Ectodermal cell (in vitro differentiated cells): ENCODE data around the gene GDF15.

Experiments used
- H3K27ac ChIP-seq: 2 replicates; pipeline ENCODE4 v1.7.0; 2013; ENCODE audit warnings: mild to moderate bottlenecking, low read depth, low read length; ENCODE audit not compliant: insufficient read depth, poor library complexity, severe bottlenecking
- H3K27me3 ChIP-seq: 2 replicates; pipeline ENCODE4 v1.7.0; 2013; ENCODE audit warnings: mild to moderate bottlenecking, low read length; ENCODE audit not compliant: insufficient read depth, control insufficient read depth, poor library complexity, severe bottlenecking
- H3K36me3 ChIP-seq: one replicate; pipeline ENCODE4 v1.7.0; 2013; ENCODE audit warnings: low read length; ENCODE audit not compliant: control insufficient read depth, insufficient read depth
- H3K4me1 ChIP-seq: one replicate; pipeline ENCODE4 v1.7.0; 2013; ENCODE audit warnings: low read length; ENCODE audit not compliant: control insufficient read depth, insufficient read depth
- H3K4me3 ChIP-seq: 2 replicates; pipeline ENCODE4 v1.7.0; 2013; ENCODE audit warnings: low read depth, low read length, control low read depth; ENCODE audit not compliant: insufficient read depth
- H3K9me3 ChIP-seq: 2 replicates; pipeline ENCODE4 v1.7.0; 2013; ENCODE audit warnings: mild to moderate bottlenecking, low read length, moderate library complexity; ENCODE audit not compliant: control insufficient read depth
- WGBS, 2 experiments: methylation state at CpG; one replicate each; pipeline ENCODE4 v1.1.7; 2013; ENCODE audit warnings: missing lambda C conversion rate in 2 of 2; 5-methylcytosine and 5-hydroxymethylcytosine counted together

Gene GDF15

DNA sequence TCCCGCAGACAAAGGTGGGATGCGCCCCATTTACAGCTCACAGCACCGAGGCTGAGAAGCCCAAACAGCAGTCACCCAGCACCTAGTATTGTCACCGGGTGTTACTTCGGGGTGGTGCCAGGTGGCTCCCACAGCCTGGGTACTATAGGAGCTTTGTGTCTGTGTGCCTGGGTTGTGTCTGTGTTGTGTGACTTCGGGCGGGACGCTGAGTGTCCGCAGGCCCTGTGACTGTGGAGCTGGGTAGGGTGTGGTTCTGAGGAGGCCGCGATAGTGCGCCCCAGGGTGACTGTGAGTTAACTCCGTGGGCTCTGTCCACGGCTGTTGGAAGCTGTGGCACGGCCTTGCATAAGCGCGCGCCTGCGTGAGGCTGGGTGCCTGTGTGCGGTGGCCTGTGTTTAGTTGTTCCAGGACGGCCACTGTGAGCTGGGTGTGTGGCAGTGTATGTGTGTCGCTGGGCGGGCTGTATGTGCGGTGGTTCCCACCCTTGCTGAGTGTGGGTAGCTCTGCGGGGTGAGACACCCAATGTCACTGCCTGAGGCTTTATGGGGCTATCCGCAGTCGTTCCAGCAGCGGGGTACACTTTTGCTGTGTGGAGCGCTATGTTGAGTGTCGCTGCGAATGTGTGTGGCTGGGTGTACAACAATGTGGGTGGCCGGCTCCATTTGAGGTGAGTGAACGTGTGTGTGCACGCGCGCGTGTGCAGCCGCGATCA lies 32.7 kb downstream of the GDF15 start:
- peak overlapping the region; percentile 60 for H3K4me3 ChIP-seq
- H3K9me3 ChIP-seq: no peaks in the 10 kb centered on the region
- 35 to 37% methylated on average over 39 of the region's 39 CpGs for WGBS, 2 experiments
- peaks cover 28% of the 10 kb centered on the region for H3K4me1 ChIP-seq
- H3K27ac ChIP-seq: no peak overlapping the region
- no peaks in the 10 kb centered on the region for H3K36me3 ChIP-seq
- H3K27me3 ChIP-seq: peaks cover 26% of the 10 kb centered on the region

DNA sequence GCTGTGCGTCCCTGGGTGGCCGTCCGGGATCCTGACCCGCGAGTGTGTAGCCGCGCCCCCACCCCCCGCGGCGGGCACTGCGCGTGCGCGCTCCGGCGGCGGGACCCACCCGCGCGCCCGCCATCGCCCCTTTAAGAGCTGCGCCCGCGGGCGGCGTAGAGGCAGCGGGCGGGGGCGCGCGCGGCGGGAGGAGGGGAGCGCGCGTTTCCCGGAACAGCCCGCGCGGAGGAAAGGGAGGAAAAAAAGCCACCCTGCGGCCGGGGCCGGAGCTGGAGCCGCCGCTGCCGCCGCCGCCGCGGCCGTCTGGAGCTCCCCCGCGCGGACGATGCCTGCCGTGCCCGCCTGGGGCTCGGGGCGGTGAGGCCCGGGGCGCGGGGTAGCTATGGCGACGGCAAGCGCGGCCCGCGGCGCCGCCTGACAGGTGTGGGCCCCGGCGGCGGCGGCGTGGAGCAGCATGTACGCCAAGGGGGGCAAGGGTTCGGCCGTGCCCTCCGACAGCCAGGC lies 33.3 kb downstream of the GDF15 start, which contains the start of gene SSBP4:
TSS of gene SSBP4 (plus strand) at position 204 of the 504 bp plus-strand sequence. CDS start at position 455, 251 bp downstream.
- WGBS, 2 experiments: 0 to 1% methylated on average over 80 of the region's 80 CpGs
- H3K27ac ChIP-seq: no peak within 1 kb of the TSS
- peak within 1 kb of the TSS; percentile 60 for H3K4me3 ChIP-seq

DNA sequence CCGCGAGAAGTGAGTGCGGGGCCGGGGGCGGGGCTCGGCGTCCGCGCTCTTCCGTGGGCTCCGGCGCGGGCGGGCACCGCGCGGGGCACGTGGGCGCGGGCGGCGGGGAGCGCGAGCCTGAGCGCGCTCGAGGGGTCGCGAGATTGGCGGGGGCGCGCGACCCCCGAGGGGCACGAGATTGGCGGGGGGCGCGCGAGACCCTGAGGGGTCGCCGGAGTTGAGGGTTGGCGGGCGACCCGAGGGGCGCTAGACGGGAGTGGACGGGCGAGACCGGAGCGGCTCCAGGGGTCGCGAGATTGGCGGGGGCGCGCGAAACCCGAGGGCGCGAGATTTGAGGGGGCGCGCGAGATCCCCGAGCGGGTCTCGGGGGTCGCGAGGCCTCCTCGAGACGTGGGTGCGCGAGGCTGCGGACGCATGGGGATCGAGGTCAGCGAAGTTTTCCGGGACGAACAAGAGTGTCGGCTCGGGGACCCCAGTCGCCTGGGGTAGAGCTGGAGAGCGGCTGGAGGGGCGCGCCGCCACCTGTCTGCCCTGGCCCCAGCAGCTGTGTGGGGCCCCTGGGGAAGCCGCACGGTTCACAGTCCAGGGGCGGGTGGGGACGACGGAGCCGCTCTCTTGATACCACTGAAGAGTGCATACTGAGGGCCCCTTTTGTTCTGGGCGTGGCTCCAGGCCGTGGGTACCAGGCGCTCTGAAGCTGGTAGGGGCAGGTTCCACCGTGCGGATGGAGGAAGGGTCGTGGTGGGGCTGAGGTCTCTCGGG lies 33.9 kb downstream of the GDF15 start:
- H3K9me3 ChIP-seq: no peaks in the 10 kb centered on the region
- H3K4me3 ChIP-seq: peak overlapping the region; percentile 60
- peaks cover 26% of the 10 kb centered on the region for H3K27me3 ChIP-seq
- 3% methylated on average over 97 of the region's 97 CpGs for WGBS, 2 experiments
- H3K36me3 ChIP-seq: no peaks in the 10 kb centered on the region
- peaks cover 37% of the 10 kb centered on the region for H3K4me1 ChIP-seq
- H3K27ac ChIP-seq: no peak overlapping the region

More for the DNA sequence above, 33.3 kb downstream of the GDF15 start, which contains the start of gene SSBP4:
- Histone ChIP-seq H3K4me1 (peaks cover 34% of the 10 kb centered on the region), H3K9me3 (no peaks in the 10 kb centered on the region), H3K27me3 (peaks cover 26% of the 10 kb centered on the region), H3K36me3 (no peaks in the 10 kb centered on the region)

DNA sequence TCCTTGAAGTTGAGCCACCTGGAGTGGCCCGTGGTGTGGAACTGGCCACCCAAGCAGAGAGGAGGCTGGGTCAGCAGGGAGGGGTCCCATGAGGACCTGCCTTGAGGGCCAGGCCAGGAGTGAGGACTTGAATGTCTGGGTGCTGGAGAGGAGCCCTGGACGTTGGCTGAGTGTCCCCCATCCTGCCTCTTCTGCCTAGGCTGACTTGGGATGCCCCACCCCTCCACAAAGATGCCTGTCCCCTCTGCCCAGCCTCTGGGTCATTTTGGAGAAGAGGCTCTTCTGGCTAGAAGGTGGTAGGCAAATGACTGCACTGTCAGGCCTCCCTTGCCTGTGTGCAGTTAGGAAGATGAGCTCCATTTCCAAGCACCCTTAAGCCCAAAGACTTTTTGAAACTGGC lies 35.0 kb downstream of the GDF15 start:
- H3K4me1 ChIP-seq: peaks cover 38% of the 10 kb centered on the region
- no peak overlapping the region for H3K27ac ChIP-seq
- no peaks in the 10 kb centered on the region for H3K9me3 ChIP-seq
- H3K36me3 ChIP-seq: no peaks in the 10 kb centered on the region
- peaks cover 26% of the 10 kb centered on the region for H3K27me3 ChIP-seq
- 75 to 84% methylated on average over 2 of the region's 2 CpGs for WGBS, 2 experiments
- no peak overlapping the region for H3K4me3 ChIP-seq

DNA sequence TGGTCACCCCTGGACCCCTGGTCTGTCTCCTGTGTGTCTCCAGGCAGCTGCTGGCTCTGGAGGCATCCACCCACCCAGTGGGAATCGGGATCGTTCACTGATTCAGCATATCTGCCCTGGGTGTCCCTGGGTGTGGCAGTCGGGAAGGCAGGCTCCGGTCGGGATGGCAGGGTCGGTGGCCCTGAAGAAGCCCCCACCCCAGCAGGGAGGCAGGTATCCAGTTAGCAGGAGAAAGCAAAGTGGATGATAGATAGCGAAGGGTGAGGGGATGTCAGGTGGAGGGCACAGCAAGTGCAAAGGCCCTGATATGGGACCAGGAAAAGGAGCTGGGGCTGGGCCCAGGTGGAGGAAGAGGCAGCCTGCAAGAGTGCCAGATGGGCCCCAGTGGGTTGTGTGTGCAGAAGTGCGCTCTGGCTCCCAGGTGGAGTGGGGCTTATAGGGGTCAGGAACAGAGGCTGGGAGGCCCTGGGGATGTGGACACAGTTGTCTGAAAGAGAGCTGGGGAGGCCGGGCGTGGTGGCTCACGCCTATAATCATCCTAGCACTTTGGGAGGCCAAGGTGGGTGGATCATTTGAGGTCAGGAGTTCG lies 35.5 kb downstream of the GDF15 start:
- H3K4me3 ChIP-seq: no peak overlapping the region
- peaks cover 26% of the 10 kb centered on the region for H3K27me3 ChIP-seq
- H3K36me3 ChIP-seq: no peaks in the 10 kb centered on the region
- H3K4me1 ChIP-seq: peaks cover 34% of the 10 kb centered on the region
- H3K9me3 ChIP-seq: no peaks in the 10 kb centered on the region
- WGBS, 2 experiments: 93 to 94% methylated on average over 12 of the region's 12 CpGs
- no peak overlapping the region for H3K27ac ChIP-seq

DNA sequence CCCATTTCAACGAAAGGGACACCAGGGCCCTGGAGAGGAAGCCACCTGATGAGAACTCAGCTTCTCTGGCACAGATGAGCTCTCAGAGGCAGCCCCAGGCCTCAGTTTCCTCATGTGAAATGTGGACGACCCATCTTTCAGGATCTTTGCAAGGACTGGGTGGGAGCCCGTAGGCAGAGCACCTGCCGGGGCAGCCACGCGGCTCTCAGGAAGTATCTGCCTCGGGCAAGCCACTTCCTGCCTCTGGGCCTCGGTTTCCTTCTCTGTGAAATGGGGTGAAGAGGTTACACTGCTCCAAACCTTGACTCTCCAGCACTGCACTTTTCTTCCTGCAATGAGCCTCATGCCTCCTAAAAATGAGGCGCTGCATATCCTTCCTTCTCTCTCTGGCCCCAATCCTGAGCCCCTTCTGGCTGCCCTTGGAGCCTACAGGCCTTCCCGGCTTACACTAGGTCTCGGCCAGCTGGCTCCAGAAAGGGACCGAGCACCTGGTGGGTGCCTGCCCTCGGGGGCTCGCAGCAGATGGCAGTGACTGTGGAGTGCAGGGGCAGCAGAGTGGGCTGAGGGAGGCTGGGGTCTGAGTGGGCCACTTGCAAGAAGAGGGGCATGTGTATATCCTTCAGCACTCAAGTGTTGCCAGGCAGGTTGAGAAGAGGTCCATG lies 36.7 kb downstream of the GDF15 start:
- H3K9me3 ChIP-seq: no peaks in the 10 kb centered on the region
- peaks cover 31% of the 10 kb centered on the region for H3K4me1 ChIP-seq
- WGBS, 2 experiments: 92 to 95% methylated on average over 14 of the region's 14 CpGs
- peaks cover 22% of the 10 kb centered on the region for H3K27me3 ChIP-seq
- H3K4me3 ChIP-seq: no peak overlapping the region
- H3K36me3 ChIP-seq: no peaks in the 10 kb centered on the region
- no peak overlapping the region for H3K27ac ChIP-seq

DNA sequence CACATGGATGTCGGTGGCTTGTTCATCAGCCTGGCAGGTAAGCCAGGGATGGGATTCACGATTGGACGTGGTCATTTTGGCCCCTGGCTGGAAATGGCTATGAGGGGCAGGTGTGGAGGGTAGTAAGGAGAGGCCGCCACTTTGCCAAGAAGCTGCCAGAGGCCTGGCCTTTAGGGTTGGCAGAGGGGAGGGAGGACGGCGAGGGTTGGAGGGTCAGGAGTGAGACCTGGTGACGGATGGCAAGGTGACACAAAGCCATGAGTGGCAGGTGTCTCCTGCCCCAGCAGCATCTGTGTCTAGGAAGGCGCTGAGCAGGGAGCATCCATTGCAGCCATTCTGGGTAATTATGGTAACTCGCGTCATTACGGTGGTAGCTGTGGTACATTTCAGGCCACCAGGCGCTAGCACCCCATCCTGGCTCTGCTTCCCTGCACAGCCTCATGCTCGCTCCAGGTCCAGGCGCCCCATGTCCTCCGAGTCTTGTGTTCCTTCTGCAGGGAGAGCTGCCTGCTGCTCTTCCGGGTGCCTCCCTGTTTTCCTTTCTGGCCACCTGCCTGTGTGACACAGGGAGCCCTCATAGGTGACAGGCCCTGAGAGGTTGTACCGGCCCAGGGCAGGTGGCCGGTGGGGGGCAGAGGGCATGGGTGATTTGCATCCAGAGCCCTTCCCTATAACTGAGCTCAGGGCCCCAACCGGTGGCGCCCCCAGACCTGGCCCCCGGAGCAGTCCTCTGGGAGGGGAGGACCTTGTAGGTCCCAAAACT lies 37.5 kb downstream of the GDF15 start:
- Histone ChIP-seq H3K4me3 (no peak overlapping the region), H3K4me1 (peaks cover 30% of the 10 kb centered on the region), H3K36me3 (no peaks in the 10 kb centered on the region), H3K9me3 (no peaks in the 10 kb centered on the region), H3K27me3 (peaks cover 15% of the 10 kb centered on the region), H3K27ac (no peak overlapping the region)
- 91 to 92% methylated on average over 21 of the region's 21 CpGs for WGBS, 2 experiments

DNA sequence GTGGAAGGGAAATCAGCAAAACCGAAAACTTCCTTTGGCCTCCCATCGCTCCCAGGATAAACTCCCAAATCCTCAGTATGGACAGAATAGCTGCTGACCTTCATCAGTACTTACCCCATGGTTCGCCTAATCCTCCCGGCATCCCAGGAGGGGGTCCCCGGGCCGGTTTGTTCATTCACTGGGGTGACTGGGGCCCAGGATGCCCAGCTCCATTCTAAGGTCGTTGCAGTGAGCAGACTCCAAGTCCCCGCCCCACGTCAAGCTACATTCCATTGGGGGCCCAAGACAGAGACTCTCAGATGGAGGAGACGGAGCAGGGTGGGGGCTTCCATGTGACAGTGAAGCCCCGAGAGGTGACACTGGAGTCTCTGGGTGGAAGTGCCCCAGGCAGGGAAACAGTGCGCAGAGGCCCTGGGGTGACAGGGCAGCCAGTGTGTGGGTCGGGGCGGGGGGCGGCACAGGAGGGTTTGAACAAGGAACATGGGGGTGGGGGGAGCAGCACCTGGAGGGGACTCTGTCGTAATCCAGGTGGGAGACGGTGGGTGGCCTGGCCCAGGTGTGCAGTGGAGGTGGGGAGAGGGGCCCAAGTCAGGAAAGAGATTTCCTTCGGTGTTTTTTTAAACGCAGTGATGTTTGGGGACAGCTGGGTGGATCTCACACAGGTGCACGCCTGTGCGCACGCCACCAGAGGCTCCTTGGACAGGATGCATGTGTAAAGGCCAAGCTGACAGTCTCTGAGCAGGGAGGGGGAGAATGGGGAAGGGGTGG lies 38.3 kb downstream of the GDF15 start:
- 63 to 64% methylated on average over 22 of the region's 22 CpGs for WGBS, 2 experiments
- peaks cover 8% of the 10 kb centered on the region for H3K27me3 ChIP-seq
- no peak overlapping the region for H3K4me3 ChIP-seq
- H3K9me3 ChIP-seq: no peaks in the 10 kb centered on the region
- H3K27ac ChIP-seq: no peak overlapping the region
- peaks cover 29% of the 10 kb centered on the region for H3K4me1 ChIP-seq
- no peaks in the 10 kb centered on the region for H3K36me3 ChIP-seq
